Glomerular endothelial cell (primary cell): Measurements from ENCODE around the gene AMACR. TPM values are rescaled to one million over a fixed set of nuclear protein-coding genes. Genes with fewer than 3 reads are reported as not detected.

Source experiments
- DNase-seq: peaks from one replicate; pipeline ENCODE4 v3.0.0-alpha.2; 2011; ENCODE audit warnings: low read depth, low spot score; ENCODE audit errors: extremely low read depth
- total RNA-seq: library from RNA; depleted of rRNA; stranded (reverse); fragments of >200 nt; gene quantifications from 2 replicates; pipeline ENCODE4 v1.2.3, GENCODE V29; 2015

AMACR gene
- 17.2 and 19.7 TPM in 2 replicates for total RNA-seq

- no peak for DNase-seq
Observed at GRCh38 chr5:34007621-34008600, at the start of gene AMACR. TSS of gene AMACR (minus strand) at chr5:34008050. CDS start at chr5:34008019, 31 bp downstream.

- DNase-seq = no peak
Observed at GRCh38 chr5:34057569-34057968, 49.7 kb upstream of the AMACR start.

GRCh38 chr5:34057118-34057517, 49.3 kb upstream of the AMACR start:
- no peak for DNase-seq

GRCh38 chr5:34055667-34056066, 47.8 kb upstream of the AMACR start:
- DNase-seq = no peak

GRCh38 chr5:34054400-34054729, 46.5 kb upstream of the AMACR start:
- no peak for DNase-seq

- no peak for DNase-seq
Observed at GRCh38 chr5:34053571-34054399, 45.9 kb upstream of the AMACR start.

GRCh38 chr5:34053133-34053532, 45.3 kb upstream of the AMACR start:
- DNase-seq = no peak

- no peak for DNase-seq
Observed at GRCh38 chr5:34051374-34051980, 43.6 kb upstream of the AMACR start.

GRCh38 chr5:34047774-34048572, 40.1 kb upstream of the AMACR start:
- DNase-seq = no peak

GRCh38 chr5:34047143-34047542, 39.3 kb upstream of the AMACR start:
- no peak for DNase-seq

- no peak for DNase-seq
Observed at GRCh38 chr5:34045996-34046395, 38.1 kb upstream of the AMACR start.

GRCh38 chr5:34045023-34045422, 37.2 kb upstream of the AMACR start:
- no peak for DNase-seq

GRCh38 chr5:34043099-34043876, 35.4 kb upstream of the AMACR start, which contains the start of gene C1QTNF3:
TSS of gene C1QTNF3 (minus strand) at chr5:34043213. CDS start at chr5:34043125, 88 bp downstream.
- DNase-seq = no peak

- no peak for DNase-seq
Observed at GRCh38 chr5:34042321-34042720, 34.5 kb upstream of the AMACR start.

GRCh38 chr5:34041247-34041972, 33.6 kb upstream of the AMACR start:
- no peak for DNase-seq

GRCh38 chr5:34040472-34040871, 32.6 kb upstream of the AMACR start:
- no peak for DNase-seq

GRCh38 chr5:34039398-34040157, 31.7 kb upstream of the AMACR start:
- DNase-seq = no peak

- DNase-seq = no peak
Observed at GRCh38 chr5:34038838-34039237, 31.0 kb upstream of the AMACR start.
